Measurements from ENCODE around the gene SHPK.

GRCh38 chr17:3558603-3559269, 77.3 kb downstream of the SHPK start:
- TF ChIP-seq CTCF (IDR thresholded peaks at IDR 0.05; ENCODE audit: insufficient read depth, low read length) (no peak), REST (IDR thresholded peaks at IDR 0.05; ENCODE audit: insufficient replicate concordance, low read depth) (no peak)
